ENCODE results near the gene VPS4A.

DNA sequence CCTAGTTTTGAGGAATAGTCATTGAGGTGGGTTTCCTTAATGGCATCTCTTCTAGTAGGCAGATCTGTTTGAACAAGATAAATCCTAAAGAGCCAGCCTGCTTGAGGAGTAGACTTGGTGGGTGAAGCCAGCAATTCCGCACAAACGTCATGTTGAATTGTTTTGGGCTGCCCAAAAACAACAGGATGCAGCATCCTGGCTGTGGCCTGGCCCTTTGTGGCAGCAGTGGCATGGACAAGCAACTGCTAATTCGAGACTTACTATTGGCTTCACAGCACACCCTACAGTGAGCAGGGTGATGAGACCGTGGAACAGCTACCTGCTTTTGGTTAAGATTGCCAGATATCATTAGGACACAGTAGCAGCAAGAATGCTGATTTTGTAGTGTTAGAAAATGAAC lies 9.3 kb upstream of the VPS4A start:
- TF ChIP-seq, protein P1, sequence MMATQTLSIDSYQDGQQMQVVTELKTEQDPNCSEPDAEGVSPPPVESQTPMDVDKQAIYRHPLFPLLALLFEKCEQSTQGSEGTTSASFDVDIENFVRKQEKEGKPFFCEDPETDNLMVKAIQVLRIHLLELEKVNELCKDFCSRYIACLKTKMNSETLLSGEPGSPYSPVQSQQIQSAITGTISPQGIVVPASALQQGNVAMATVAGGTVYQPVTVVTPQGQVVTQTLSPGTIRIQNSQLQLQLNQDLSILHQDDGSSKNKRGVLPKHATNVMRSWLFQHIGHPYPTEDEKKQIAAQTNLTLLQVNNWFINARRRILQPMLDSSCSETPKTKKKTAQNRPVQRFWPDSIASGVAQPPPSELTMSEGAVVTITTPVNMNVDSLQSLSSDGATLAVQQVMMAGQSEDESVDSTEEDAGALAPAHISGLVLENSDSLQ (IDR thresholded peaks at IDR 0.05): no peak
- no peak for TF ChIP-seq NFRKB (IDR thresholded peaks at IDR 0.05)
- no peak for TF ChIP-seq FOXM1 (IDR thresholded peaks at IDR 0.05; ENCODE audit: borderline replicate concordance)
- no peak for TF ChIP-seq HDGF (IDR thresholded peaks at IDR 0.05; ENCODE audit: borderline replicate concordance)
- no peak for TF ChIP-seq SUZ12 (IDR thresholded peaks at IDR 0.05)
- TF ChIP-seq L3MBTL2 (conservative IDR thresholded peaks at IDR 0.05): no peak
- TF ChIP-seq ELF4 (IDR thresholded peaks at IDR 0.05): no peak
- no peak for TF ChIP-seq BHLHE40 (IDR thresholded peaks at IDR 0.05; ENCODE audit: borderline replicate concordance)
- TF ChIP-seq SP1 (IDR thresholded peaks at IDR 0.05): no peak
- no peak for TF ChIP-seq TARDBP (IDR thresholded peaks at IDR 0.05)

Data from HEK293T (cell line).